CD4-positive, alpha-beta T cell treated with Interleukin-6 for 4 hours (primary cell): Measurements from ENCODE around the gene SYNJ1.
A peak's percentile ranks its signal among the peaks of the same experiment; 100 is the strongest.
"Not testable (repeated sequence)": the region's sequence is repeated elsewhere in the genome, so short reads cannot be mapped to it uniquely, and the experiment has no call there.

Experiments
- DNase-seq: peaks from one replicate; pipeline ENCODE4 v3.0.0-alpha.2; 2020; ENCODE audit warnings: mixed read lengths

The SYNJ1 gene

GRCh38 chr21:32612075-32612998 lies 115.5 kb downstream of the SYNJ1 start, which contains the start of gene CFAP298:
Gene CFAP298 (minus strand): TSS chr21:32612377. CDS start chr21:32612243, 134 bp downstream.
- peak; percentile 86 for DNase-seq

- DNase-seq: peak; percentile 27
Measured at GRCh38 chr21:32611471-32611997, 116.3 kb downstream of the SYNJ1 start.

GRCh38 chr21:32610940-32611339 lies 116.9 kb downstream of the SYNJ1 start:
- DNase-seq: not testable (repeated sequence)

- no peak for DNase-seq
Measured at GRCh38 chr21:32608851-32609250, 119.0 kb downstream of the SYNJ1 start.

- DNase-seq: no peak
Measured at GRCh38 chr21:32605469-32605868, 122.3 kb downstream of the SYNJ1 start.

- DNase-seq: no peak
Measured at GRCh38 chr21:32604464-32604863, 123.3 kb downstream of the SYNJ1 start.

- DNase-seq: no peak
Measured at GRCh38 chr21:32603131-32603530, 124.7 kb downstream of the SYNJ1 start.

GRCh38 chr21:32602099-32602498 lies 125.7 kb downstream of the SYNJ1 start:
- DNase-seq: no peak

GRCh38 chr21:32599526-32599925 lies 128.3 kb downstream of the SYNJ1 start:
- no peak for DNase-seq

GRCh38 chr21:32599091-32599490 lies 128.7 kb downstream of the SYNJ1 start:
- no peak for DNase-seq

- no peak for DNase-seq
Measured at GRCh38 chr21:32597205-32597604, 130.6 kb downstream of the SYNJ1 start.

GRCh38 chr21:32595431-32595830 lies 132.4 kb downstream of the SYNJ1 start:
- no peak for DNase-seq

- no peak for DNase-seq
Measured at GRCh38 chr21:32593690-32594089, 134.1 kb downstream of the SYNJ1 start.

- DNase-seq: no peak
Measured at GRCh38 chr21:32592929-32593502, 134.8 kb downstream of the SYNJ1 start.

GRCh38 chr21:32590130-32590529 lies 137.7 kb downstream of the SYNJ1 start:
- no peak for DNase-seq

GRCh38 chr21:32587651-32588050 lies 140.2 kb downstream of the SYNJ1 start:
- DNase-seq: no peak

GRCh38 chr21:32587120-32587519 lies 140.7 kb downstream of the SYNJ1 start:
- DNase-seq: no peak

GRCh38 chr21:32585970-32586369 lies 141.8 kb downstream of the SYNJ1 start:
- DNase-seq: no peak

- no peak for DNase-seq
Measured at GRCh38 chr21:32585042-32585710, 142.6 kb downstream of the SYNJ1 start, which contains the start of gene TCP10L. Gene TCP10L (minus strand): TSS chr21:32585523. CDS start chr21:32584304, 1,219 bp downstream.

- no peak for DNase-seq
Measured at GRCh38 chr21:32584472-32584871, 143.3 kb downstream of the SYNJ1 start.

GRCh38 chr21:32581732-32582131 lies 146.1 kb downstream of the SYNJ1 start:
- no peak for DNase-seq

- DNase-seq: no peak
Measured at GRCh38 chr21:32580949-32581348, 146.9 kb downstream of the SYNJ1 start.
